GM18505 (cell line): ENCODE measurements around the gene NAV3.
"Not testable (repeated sequence)": the region's sequence is repeated elsewhere in the genome, so short reads cannot be mapped to it uniquely, and the experiment has no call there.

Experiments used
- ATAC-seq: cut with Tn5 transposase; IDR thresholded peaks from one replicate; pipeline ENCODE4 v1.9.1; 2021; ENCODE audit not compliant: unreplicated experiment
- POLR2A ChIP-seq: IDR thresholded peaks from 4 replicates; pipeline ENCODE4 v1.6.1; 2011; ENCODE audit warnings: borderline replicate concordance; ENCODE audit not compliant: insufficient read depth, insufficient read length; ENCODE audit errors: extremely low read depth

The NAV3 gene

GRCh38 chr12:78086553-78087362, 256.1 kb downstream of the NAV3 start:
- ATAC-seq = no peak

GRCh38 chr12:78087363-78087675, 256.6 kb downstream of the NAV3 start:
- TF ChIP-seq POLR2A = no peak
- no peak for ATAC-seq

More at GRCh38 chr12:78086553-78087362, 256.1 kb downstream of the NAV3 start:
- no peak for TF ChIP-seq POLR2A

GRCh38 chr12:78088391-78088832, 257.7 kb downstream of the NAV3 start:
- no peak for ATAC-seq

GRCh38 chr12:78090266-78090665, 259.6 kb downstream of the NAV3 start:
- ATAC-seq = no peak
- TF ChIP-seq POLR2A = no peak

More at GRCh38 chr12:78088391-78088832, 257.7 kb downstream of the NAV3 start:
- no peak for TF ChIP-seq POLR2A

GRCh38 chr12:78095623-78096022, 264.9 kb downstream of the NAV3 start:
- ATAC-seq = no peak
- TF ChIP-seq POLR2A = no peak

GRCh38 chr12:78096909-78097597, 266.4 kb downstream of the NAV3 start:
- TF ChIP-seq POLR2A = no peak
- no peak for ATAC-seq

GRCh38 chr12:78099806-78100205, 269.1 kb downstream of the NAV3 start:
- no peak for ATAC-seq
- no peak for TF ChIP-seq POLR2A

- TF ChIP-seq POLR2A = no peak
Observed at GRCh38 chr12:78101113-78101876, 270.6 kb downstream of the NAV3 start.

GRCh38 chr12:78101946-78102635, 271.4 kb downstream of the NAV3 start:
- no peak for TF ChIP-seq POLR2A
- no peak for ATAC-seq

More at GRCh38 chr12:78101113-78101876, 270.6 kb downstream of the NAV3 start:
- ATAC-seq = no peak

GRCh38 chr12:78102801-78103200, 272.1 kb downstream of the NAV3 start:
- not testable (repeated sequence) for ATAC-seq

- no peak for ATAC-seq
Observed at GRCh38 chr12:78115889-78116288, 285.2 kb downstream of the NAV3 start.

GRCh38 chr12:78118036-78118435, 287.3 kb downstream of the NAV3 start:
- no peak for TF ChIP-seq POLR2A
- ATAC-seq = no peak

More at GRCh38 chr12:78115889-78116288, 285.2 kb downstream of the NAV3 start:
- TF ChIP-seq POLR2A = no peak

- no peak for ATAC-seq
- no peak for TF ChIP-seq POLR2A
Observed at GRCh38 chr12:78118486-78118885, 287.8 kb downstream of the NAV3 start.

- no peak for ATAC-seq
Observed at GRCh38 chr12:78119351-78119918, 288.7 kb downstream of the NAV3 start.

More at GRCh38 chr12:78119351-78119918, 288.7 kb downstream of the NAV3 start:
- no peak for TF ChIP-seq POLR2A
